Loucy (cell line): Measurements from ENCODE around the gene RPH3AL.

Experiments used
- CTCF ChIP-seq: fragments of 200-600 bp; sonication (generic); conservative IDR thresholded peaks from 2 replicates; pipeline ENCODE4 v1.5.1; 2014; ENCODE audit warnings: mild to moderate bottlenecking, antibody characterized with exemption, low read length
- EZH2phosphoT487 ChIP-seq: fragments of 200-600 bp; IDR thresholded peaks from 2 replicates; pipeline ENCODE4 v1.6.1; 2018; ENCODE audit warnings: antibody characterized with exemption, mild to moderate bottlenecking, moderate library complexity, borderline replicate concordance

- TF ChIP-seq CTCF, result no peak
- no peak for TF ChIP-seq EZH2phosphoT487
Observed at GRCh38 chr17:170130-170670, 182.4 kb downstream of the RPH3AL start.
